Lower lobe of right lung (tissue), 2 donors: ENCODE data around the gene ATL2. TPM values are rescaled to one million over a fixed set of nuclear protein-coding genes. Genes with fewer than 3 reads are reported as not detected.

Experiments used
- ATAC-seq, 2 donors: fragments of 200-7000 bp; cut with Tn5 transposase; one replicate each; pipeline ENCODE4 v1.9.1; 2020 to 2022; ENCODE audit warnings: mild to moderate bottlenecking in 2 of 2, moderate library complexity in 2 of 2
- DNase-seq: peaks from one replicate; pipeline ENCODE4 v3.0.0-alpha.2; 2020
- H3K27ac ChIP-seq: fragments of 200-600 bp; one replicate; pipeline ENCODE4 v1.8.0; 2022
- H3K27me3 ChIP-seq: fragments of 200-600 bp; one replicate; pipeline ENCODE4 v1.8.0; 2022; ENCODE audit warnings: low read depth
- H3K36me3 ChIP-seq: fragments of 200-600 bp; one replicate; pipeline ENCODE4 v1.8.0; 2022; ENCODE audit warnings: mild to moderate bottlenecking
- H3K4me1 ChIP-seq: fragments of 200-600 bp; one replicate; pipeline ENCODE4 v1.8.0; 2022
- H3K4me3 ChIP-seq: fragments of 200-600 bp; one replicate; pipeline ENCODE4 v1.8.0; 2022; ENCODE audit warnings: mild to moderate bottlenecking
- H3K9me3 ChIP-seq: fragments of 200-600 bp; one replicate; pipeline ENCODE4 v1.8.0; 2022
- CTCF ChIP-seq: fragments of 200-600 bp; IDR thresholded peaks from one replicate; pipeline ENCODE4 v1.8.0; 2022; ENCODE audit warnings: antibody characterized with exemption, mild to moderate bottlenecking
- intact Hi-C: fragments of 100-400 bp; cut with DNase I; formaldehyde crosslinking; loops from one replicate; pipeline ENCODE4 v1.11.0; 2022
- total RNA-seq: library from RNA; stranded (reverse); fragmentation: NEBNext Ultra II Directional; extraction: Animal tissue kit (Norgen Biotek cat#: 25700); gene quantifications from one replicate; pipeline ENCODE4 v1.2.1, GENCODE V29; 2021
- donor health status: DM: no; HTN: yes; CAD: no; lungs with severe emphysema.

The ATL2 gene
- total RNA-seq, 1 donor from 2014 or later = 62.6 TPM

- no peak overlapping the region for H3K4me3 ChIP-seq
- DNase-seq = peak; percentile 66
- intact Hi-C loops = no loop called here
- peaks cover 9% of the 10 kb centered on the region for H3K9me3 ChIP-seq
- H3K27ac ChIP-seq = peak overlapping the region; percentile 86
- peaks cover 43% of the 10 kb centered on the region for H3K4me1 ChIP-seq
- no peaks in the 10 kb centered on the region for H3K36me3 ChIP-seq
- ATAC-seq = peak; percentile 73 to 83
- no peak for TF ChIP-seq CTCF
- H3K27me3 ChIP-seq = no peaks in the 10 kb centered on the region
Measured at GRCh38 chr2:38409156-38410102, 32.4 kb upstream of the ATL2 start.

GRCh38 chr2:38407111-38407682 is 30.1 kb upstream of the ATL2 start:
- Histone ChIP-seq H3K9me3 (no peaks in the 10 kb centered on the region), H3K27ac (peak overlapping the region; percentile 86), H3K36me3 (no peaks in the 10 kb centered on the region), H3K4me3 (no peak overlapping the region), H3K27me3 (no peaks in the 10 kb centered on the region), H3K4me1 (peaks cover 43% of the 10 kb centered on the region)
- DNase-seq (peak; percentile 49), ATAC-seq (peak; percentile 85 to 86)
- intact Hi-C loops = no loop called here
- TF ChIP-seq CTCF = no peak

GRCh38 chr2:38406597-38407110 is 29.6 kb upstream of the ATL2 start:
- intact Hi-C loops = no loop called here
- Histone ChIP-seq H3K27ac (peak overlapping the region; percentile 86), H3K9me3 (no peaks in the 10 kb centered on the region), H3K4me3 (peak overlapping the region; percentile 12), H3K36me3 (no peaks in the 10 kb centered on the region), H3K27me3 (no peaks in the 10 kb centered on the region), H3K4me1 (peaks cover 43% of the 10 kb centered on the region)
- DNase-seq (peak; percentile 74), ATAC-seq (peak; percentile 76 to 79)
- TF ChIP-seq CTCF = no peak

- DNase-seq (no peak), ATAC-seq (no peak)
- Histone ChIP-seq H3K4me3 (peak overlapping the region; percentile 12), H3K27me3 (no peaks in the 10 kb centered on the region), H3K36me3 (no peaks in the 10 kb centered on the region), H3K27ac (peak overlapping the region; percentile 86), H3K9me3 (no peaks in the 10 kb centered on the region), H3K4me1 (peaks cover 43% of the 10 kb centered on the region)
- TF ChIP-seq CTCF = no peak
- intact Hi-C loops = no loop called here
Measured at GRCh38 chr2:38405917-38406596, 29.0 kb upstream of the ATL2 start.

GRCh38 chr2:38400513-38400912 is 23.4 kb upstream of the ATL2 start:
- no peak for ATAC-seq
- no peaks in the 10 kb centered on the region for H3K27me3 ChIP-seq
- no peaks in the 10 kb centered on the region for H3K36me3 ChIP-seq
- H3K4me1 ChIP-seq = peaks cover 2% of the 10 kb centered on the region
- H3K27ac ChIP-seq = no peak overlapping the region
- intact Hi-C loops = no loop called here
- H3K4me3 ChIP-seq = no peak overlapping the region
- no peak for TF ChIP-seq CTCF
- H3K9me3 ChIP-seq = no peaks in the 10 kb centered on the region
- DNase-seq = no peak
